Nasal cavity respiratory epithelium epithelial cell of viscerocranial mucosa (primary cell): Measurements from ENCODE around the gene THBD. TPM values are rescaled to one million over a fixed set of nuclear protein-coding genes. Genes with fewer than 3 reads are reported as not detected.

ENCODE experiments used
- total RNA-seq: library from RNA; depleted of rRNA; stranded (reverse); fragments of >200 nt; gene quantifications from 2 replicates; pipeline ENCODE4 v1.2.3, GENCODE V29; 2014

THBD gene, protein sequence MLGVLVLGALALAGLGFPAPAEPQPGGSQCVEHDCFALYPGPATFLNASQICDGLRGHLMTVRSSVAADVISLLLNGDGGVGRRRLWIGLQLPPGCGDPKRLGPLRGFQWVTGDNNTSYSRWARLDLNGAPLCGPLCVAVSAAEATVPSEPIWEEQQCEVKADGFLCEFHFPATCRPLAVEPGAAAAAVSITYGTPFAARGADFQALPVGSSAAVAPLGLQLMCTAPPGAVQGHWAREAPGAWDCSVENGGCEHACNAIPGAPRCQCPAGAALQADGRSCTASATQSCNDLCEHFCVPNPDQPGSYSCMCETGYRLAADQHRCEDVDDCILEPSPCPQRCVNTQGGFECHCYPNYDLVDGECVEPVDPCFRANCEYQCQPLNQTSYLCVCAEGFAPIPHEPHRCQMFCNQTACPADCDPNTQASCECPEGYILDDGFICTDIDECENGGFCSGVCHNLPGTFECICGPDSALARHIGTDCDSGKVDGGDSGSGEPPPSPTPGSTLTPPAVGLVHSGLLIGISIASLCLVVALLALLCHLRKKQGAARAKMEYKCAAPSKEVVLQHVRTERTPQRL
- total RNA-seq: 65.3 and 229 TPM in 2 replicates

DNA sequence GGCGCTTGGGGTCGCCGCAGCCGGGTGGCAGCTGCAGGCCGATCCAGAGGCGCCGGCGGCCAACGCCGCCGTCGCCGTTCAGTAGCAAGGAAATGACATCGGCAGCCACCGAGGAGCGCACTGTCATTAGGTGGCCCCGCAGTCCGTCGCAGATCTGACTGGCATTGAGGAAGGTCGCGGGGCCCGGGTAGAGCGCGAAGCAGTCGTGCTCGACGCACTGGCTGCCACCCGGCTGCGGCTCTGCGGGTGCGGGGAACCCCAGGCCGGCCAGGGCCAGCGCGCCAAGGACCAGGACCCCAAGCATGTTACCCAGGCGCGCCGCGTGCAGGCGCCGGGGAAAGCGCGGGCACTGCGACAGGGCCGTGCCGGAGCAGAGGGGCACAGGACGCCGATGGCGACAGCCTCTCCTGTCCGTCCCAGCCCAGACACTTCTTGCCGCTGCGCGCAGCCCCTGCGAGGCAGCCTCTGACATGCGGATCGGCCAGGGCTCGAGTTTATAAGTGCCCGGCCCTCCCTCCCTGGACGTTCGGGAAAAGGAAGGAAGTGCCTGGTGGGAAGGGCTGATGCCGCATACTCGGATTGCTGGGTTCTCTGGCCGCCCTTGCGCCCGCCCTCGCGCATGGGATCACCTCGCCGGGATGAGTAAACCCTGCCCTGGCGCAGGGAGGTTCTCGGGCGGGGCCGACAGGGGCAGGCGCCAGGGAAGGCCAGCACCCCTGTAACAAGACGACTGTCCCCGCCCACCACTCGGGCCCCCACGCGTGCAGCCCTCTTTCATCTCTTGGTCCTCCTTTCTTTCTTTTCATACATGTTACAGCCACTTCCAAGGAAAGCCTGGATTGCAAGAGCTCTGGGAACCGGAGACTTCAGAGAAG lies at the start of gene THBD:
TSS of gene THBD (minus strand) at position 472 of the 875 bp plus-strand sequence. CDS start at position 304, 168 bp downstream.

DNA sequence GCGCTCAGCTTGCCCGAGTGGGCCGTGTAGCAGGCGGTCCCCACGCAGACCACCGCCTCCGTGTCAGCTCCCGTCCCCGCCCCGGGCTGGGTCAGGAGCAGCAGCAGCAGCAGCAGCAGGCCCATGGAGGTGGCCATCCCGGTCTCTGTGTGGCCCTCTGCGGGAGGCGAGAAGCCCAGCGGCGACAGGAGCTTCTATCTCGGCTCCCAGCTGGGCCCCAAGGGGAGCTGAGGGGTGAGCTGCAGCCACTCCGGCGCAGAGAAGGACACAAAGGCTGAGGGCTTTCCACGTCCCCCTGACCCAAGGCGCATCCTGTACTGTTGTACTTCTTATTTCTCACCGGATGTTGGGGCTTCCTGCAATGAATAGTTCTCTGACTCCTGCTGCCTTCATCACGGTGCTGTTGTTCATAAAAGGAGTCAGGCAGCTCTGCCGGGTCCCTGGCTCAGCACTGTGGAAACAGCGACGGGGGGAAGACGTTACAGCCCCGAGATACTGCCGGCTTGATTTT lies 36.6 kb upstream of the THBD start, which contains the start of gene CD93:
TSS of gene CD93 (minus strand) at position 269 of the 511 bp plus-strand sequence. CDS start at position 137, 132 bp downstream.

DNA sequence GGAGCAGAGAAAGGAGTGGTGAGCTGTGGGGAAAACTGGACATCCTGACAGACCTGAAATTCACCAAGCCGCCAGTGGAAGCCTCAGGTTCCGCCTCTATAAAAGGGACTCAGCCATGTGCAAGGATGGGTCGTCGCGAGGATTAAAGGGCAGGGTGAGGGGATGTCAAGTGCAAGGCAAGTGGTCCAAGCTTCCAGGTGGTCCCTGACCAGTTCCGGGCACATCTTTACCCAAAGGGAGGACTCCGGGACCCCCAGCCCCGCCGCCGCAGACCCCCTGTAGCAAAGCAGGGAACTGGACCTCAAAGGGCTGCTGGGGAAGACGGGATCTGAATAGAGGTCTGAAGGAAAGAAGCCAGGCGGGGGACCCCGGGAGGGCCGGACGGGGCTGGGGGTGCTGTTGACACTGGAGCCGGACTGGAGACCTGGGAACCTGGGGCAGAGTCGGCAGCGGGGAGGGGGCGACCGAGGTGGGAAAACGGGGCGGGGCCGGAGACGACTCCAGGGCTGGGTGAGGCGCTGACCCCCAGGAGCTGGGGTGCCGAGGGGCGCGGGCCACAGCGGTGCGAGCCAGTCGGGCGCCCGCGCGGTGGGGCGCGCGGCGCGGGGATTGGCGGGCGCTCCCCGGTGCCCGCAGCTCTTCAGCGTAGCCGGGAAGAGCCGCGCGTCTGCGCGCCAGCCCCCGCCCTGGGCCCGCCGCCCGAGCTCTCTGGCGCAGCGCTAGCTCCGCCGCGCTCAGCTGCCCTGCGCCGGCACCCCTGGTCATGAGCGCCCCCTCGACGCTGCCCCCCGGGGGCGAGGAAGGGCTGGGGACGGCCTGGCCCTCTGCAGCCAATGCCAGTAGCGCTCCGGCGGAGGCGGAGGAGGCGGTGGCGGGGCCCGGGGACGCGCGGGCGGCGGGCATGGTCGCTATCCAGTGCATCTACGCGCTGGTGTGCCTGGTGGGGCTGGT lies 14.5 kb downstream of the THBD start, which contains the start of gene SSTR4:
TSS of gene SSTR4 (plus strand) at position 592 of the 951 bp plus-strand sequence. CDS start at position 764, 172 bp downstream.

Other genes with a start within 250 kb of the THBD start
- gene SSTR4, start 14.4 kb downstream of the THBD start, total RNA-seq: not detected in 2 replicates
- under 0.01 and 0.14 TPM in 2 replicates for gene CD93, start 36.7 kb upstream of the THBD start, total RNA-seq